Fibroblast of pulmonary artery (primary cell): ENCODE data around the gene F2R.

Experiments used
- DNase-seq: peaks from one replicate; pipeline ENCODE4 v3.0.0-alpha.2; 2010; ENCODE audit warnings: low read depth
- H3K4me3 ChIP-seq: replicated peaks from 2 replicates; pipeline ENCODE4 v1.5.1; 2011; ENCODE audit warnings: low read depth, mild to moderate bottlenecking, control low read depth, low read length, moderate library complexity
- TF ChIP-seq, protein P1 (sequence below): IDR thresholded peaks from 2 replicates; pipeline ENCODE4 v1.5.1; 2011; ENCODE audit warnings: mild to moderate bottlenecking, control low read depth, low read length, inconsistent platforms; ENCODE audit errors: missing control alignments

F2R gene

DNA sequence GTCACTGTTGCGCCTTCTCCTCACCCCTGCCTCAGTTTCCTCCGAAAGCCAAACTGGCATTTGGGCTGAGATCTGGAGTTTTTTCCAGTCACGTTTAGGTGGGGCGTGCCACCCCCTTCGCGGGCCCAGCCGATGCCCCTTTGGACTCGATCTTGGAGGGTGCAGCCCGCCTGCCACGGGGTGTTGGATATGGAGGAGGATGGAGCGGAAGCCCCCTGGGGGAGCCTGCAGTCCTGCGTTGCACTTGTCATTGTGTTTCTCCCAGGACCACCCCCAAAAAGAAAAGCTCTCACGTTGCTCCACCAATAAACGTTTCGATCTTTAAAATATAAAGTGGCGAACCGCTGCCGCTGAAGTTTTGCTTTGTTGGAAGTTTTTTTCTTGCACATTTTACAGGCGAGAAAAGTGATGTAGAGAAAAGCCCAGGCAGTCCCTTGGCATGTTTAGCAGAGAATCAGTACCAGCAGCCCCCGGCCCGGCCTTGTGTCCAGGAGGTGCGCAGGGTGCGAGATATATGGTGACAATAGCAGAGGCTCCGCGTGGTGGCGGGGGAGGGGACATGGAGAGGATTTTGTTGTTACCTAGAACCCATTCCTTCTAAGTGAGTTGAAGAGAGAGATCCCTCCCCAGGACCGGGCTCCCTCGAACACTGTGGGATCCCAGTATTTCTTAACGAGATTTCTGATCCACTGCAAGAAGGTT is 681 bp downstream of the F2R start:
- peak; percentile 40 for DNase-seq
- H3K4me3 ChIP-seq = peak overlapping the region; percentile 79
- TF ChIP-seq, protein P1, sequence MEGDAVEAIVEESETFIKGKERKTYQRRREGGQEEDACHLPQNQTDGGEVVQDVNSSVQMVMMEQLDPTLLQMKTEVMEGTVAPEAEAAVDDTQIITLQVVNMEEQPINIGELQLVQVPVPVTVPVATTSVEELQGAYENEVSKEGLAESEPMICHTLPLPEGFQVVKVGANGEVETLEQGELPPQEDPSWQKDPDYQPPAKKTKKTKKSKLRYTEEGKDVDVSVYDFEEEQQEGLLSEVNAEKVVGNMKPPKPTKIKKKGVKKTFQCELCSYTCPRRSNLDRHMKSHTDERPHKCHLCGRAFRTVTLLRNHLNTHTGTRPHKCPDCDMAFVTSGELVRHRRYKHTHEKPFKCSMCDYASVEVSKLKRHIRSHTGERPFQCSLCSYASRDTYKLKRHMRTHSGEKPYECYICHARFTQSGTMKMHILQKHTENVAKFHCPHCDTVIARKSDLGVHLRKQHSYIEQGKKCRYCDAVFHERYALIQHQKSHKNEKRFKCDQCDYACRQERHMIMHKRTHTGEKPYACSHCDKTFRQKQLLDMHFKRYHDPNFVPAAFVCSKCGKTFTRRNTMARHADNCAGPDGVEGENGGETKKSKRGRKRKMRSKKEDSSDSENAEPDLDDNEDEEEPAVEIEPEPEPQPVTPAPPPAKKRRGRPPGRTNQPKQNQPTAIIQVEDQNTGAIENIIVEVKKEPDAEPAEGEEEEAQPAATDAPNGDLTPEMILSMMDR = no peak

DNA sequence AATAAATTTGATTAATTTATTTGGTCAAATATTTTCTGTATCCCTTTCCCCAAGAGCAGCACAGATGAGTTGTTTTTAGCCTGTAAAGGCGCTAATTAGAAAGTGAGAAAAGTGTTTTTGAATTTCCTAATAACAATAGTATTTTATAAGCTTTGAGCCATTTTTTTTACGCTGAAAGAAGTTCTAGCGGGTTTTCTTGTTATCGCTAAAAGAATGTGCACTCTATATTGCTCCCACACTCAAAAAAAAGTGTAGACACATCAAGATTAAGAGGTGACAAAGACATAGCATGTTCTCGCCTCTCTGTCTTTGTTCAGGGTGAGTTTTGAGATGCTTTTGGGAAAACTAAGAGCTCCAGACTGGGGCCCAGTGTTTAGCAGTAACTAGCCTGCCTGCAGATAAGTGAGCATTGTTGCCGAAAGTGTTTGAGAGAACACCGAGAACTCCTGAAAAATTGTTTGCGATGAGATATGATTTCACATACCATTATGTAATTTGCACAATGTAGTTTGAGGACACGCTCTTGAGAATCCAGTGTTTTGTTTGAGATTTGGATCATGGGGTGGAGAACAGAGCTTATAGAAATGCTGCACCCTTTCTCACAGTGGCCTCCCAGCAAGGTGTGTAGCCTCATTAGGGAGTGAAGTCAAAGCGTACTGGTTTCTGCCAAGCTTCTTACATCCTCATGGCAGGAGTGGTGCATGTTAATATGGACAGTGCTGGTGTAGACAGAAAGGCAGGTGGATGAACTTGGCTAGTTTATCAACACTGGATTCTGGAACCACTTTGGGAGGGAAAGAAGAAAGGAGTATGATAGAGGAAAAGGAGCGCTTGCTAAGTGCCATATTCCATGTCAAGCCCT is 1.5 kb downstream of the F2R start:
- H3K4me3 ChIP-seq = peak overlapping the region; percentile 79
- TF ChIP-seq, protein P1 = no peak
- DNase-seq = peak; percentile 33

DNA sequence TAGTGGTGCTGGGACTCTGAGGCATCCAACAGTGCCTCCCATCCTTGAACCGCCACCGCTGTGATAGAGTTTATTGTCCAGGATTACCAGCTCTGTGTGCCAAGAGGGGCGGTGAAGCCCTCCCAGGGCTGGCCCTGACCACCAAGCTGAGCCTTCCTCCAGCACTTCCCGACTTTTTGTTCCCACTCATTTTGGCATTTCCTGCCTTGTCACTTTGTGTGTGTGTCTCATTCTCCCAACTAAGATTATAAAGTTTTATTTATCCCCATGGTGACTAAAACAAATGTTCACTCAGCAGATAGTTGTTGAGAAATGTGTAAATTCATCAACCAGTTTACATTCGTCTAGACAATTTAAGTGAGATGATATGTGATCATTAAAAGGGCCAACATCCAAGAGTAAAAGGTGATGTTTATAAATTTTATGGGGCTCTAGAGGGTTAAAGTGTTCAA is 2.5 kb downstream of the F2R start:
- peak overlapping the region; percentile 79 for H3K4me3 ChIP-seq
- TF ChIP-seq, protein P1 = no peak
- DNase-seq = peak; percentile 89

DNA sequence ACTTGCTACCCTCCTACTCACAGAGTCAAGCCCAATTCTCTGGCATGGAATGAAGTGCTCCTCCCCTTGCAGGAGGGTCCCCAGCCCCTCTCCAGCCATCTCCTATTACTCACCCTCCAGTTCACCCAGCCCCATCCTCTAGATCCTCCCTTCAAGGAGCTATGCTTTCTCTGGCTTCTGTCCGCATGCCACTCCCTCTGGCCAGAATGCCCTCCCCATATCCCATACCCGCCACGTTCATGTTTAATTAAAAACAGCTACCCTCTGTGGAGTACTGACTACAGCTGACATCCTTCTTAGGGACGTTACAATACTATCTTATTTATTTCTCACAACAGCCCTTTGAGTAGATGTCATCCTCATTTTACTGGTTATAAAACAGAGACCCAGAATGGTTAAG is 3.0 kb downstream of the F2R start:
- peak overlapping the region; percentile 79 for H3K4me3 ChIP-seq
- DNase-seq = no peak
- TF ChIP-seq, protein P1 = no peak

DNA sequence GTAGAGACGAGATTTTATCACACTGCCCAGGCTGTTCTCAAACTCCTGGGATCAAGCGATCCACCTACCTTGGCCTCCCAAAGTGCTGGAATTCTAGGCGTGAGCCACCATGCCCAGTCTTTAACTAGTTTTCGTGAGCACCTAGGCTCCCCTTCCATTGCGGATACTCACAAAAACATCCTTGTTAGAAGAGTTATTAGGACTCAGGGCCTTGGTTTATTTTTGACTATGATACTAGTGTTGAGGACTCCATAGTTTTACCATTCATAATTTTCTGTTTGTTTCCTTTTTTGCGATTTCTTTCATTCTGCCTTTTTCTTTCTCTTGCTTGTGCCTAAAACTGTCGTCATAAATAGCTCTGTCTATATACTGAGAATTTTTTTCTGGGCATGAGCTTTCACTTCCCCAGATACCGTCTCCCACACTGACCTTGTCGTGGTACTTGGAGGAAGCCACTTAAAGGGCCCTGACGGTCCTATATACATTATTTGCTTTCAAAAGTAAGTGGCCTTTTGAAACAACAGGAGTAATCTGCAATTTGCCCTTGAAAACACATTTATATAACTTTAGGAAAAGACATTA is 5.2 kb downstream of the F2R start:
- no peak overlapping the region for H3K4me3 ChIP-seq
- TF ChIP-seq, protein P1 = no peak
- no peak for DNase-seq

DNA sequence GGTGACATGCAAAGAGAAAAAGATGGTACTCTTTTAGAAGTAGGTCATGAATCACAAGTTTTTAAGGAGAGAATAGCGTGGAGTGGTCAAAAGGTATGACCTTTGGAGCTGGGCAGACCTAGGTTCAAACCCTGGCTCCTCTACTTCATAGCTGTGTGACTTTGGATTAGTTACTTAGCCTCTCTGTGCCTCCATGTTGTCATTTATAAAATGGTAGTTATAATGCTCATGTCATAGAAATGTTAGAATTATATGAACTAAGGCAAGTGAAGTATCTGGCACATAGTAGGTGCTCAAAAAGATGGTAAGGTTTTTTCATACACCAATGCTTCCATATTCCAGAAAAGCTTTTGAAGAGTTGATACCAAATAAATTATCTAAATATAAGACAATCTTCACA is 7.3 kb downstream of the F2R start:
- DNase-seq = no peak
- H3K4me3 ChIP-seq = no peak overlapping the region
- TF ChIP-seq, protein P1 = no peak
